SK-N-MC (cell line): ENCODE data around the gene AGAP1.

ENCODE experiments used
- DNase-seq: peaks from one replicate; pipeline ENCODE4 v3.0.0-alpha.2; 2011; ENCODE audit warnings: low read depth, low spot score
- H3K27ac ChIP-seq: fragments of 200-600 bp; sonication (generic); 2 replicates; pipeline ENCODE4 v1.5.1; 2016; ENCODE audit warnings: mixed run types
- H3K36me3 ChIP-seq: fragments of 200-600 bp; sonication (generic); 2 replicates; pipeline ENCODE4 v1.6.1; 2017; ENCODE audit warnings: antibody characterized with exemption, low read length, mixed read lengths; ENCODE audit not compliant: insufficient read depth
- H3K4me3 ChIP-seq: fragments of 200-600 bp; sonication (generic); 2 replicates; pipeline ENCODE4 v1.5.1; 2016
- H3K9ac ChIP-seq: fragments of 200-600 bp; sonication (generic); 2 replicates; pipeline ENCODE4 v1.8.0; 2017; ENCODE audit warnings: mixed run types, mixed read lengths; ENCODE audit not compliant: insufficient read length
- H3K9me3 ChIP-seq: fragments of 200-600 bp; sonication (generic); 2 replicates; pipeline ENCODE4 v1.6.1; 2017; ENCODE audit warnings: low read depth, mild to moderate bottlenecking, antibody characterized with exemption, low read length, moderate library complexity, mixed read lengths
- EZH2 ChIP-seq: fragments of 200-600 bp; sonication (generic); IDR thresholded peaks from one replicate; pipeline ENCODE4 v1.6.1; 2017; ENCODE audit warnings: antibody characterized with exemption
- FOXP2 ChIP-seq: optimal IDR thresholded peaks from 2 replicates; pipeline ENCODE3; 2011; ENCODE audit warnings: mild to moderate bottlenecking, moderate library complexity; ENCODE audit not compliant: insufficient read depth; ENCODE audit errors: extremely low read length, control extremely low read depth
- POLR2AphosphoS5 ChIP-seq: IDR thresholded peaks from 2 replicates; pipeline ENCODE4 v1.6.1; 2012; ENCODE audit warnings: mild to moderate bottlenecking, low read depth, low read length, borderline replicate concordance

Gene AGAP1

DNA sequence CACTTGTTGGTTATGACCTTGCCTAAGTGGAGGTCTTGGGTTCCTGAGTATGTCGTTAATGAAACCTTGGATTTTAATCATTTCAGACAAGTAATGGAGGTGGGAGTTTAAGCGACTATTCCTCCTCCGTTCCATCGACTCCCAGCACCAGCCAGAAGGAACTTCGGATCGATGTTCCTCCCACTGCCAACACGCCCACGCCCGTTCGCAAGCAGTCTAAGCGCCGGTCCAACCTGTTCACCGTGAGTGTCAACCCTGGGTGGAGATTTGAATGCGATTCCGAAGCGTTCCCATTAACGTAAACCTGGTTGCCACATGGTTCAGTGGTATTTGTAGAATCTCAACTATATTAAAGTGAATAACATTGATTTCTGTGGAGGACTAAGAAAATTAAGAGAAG, 305.4 kb downstream of the AGAP1 start:
- no peak overlapping the region for H3K4me3 ChIP-seq
- no peaks in the 10 kb centered on the region for H3K9me3 ChIP-seq
- no peak for DNase-seq
- TF ChIP-seq POLR2AphosphoS5 (no peak), EZH2 (no peak), FOXP2 (no peak)
- peaks cover 37% of the 10 kb centered on the region for H3K36me3 ChIP-seq
- H3K27ac ChIP-seq = no peak overlapping the region
- no peak overlapping the region for H3K9ac ChIP-seq

DNA sequence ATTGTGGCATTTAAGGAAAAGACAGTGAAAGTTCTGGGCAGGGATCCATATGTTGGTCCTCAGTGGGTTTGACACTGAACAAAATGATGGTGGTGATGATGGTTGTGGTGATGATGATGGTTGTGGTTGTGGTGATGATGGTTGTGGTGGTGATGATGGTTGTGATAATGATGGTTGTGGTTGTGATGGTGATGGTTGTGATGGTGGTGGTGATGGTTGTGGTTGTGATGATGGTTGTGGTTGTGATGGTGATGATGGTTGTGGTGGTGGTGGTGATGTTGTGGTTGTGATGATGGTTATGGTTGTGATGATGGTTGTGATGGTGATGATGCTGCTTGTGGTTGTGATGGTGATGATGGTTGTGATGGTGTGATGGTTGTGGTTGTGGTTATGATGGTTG, 308.7 kb downstream of the AGAP1 start:
- Histone ChIP-seq H3K4me3 (no peak overlapping the region), H3K36me3 (peaks cover 45% of the 10 kb centered on the region), H3K9ac (no peak overlapping the region), H3K9me3 (no peaks in the 10 kb centered on the region), H3K27ac (no peak overlapping the region)
- no peak for DNase-seq
- no peak for TF ChIP-seq EZH2
- TF ChIP-seq POLR2AphosphoS5 = no peak
- no peak for TF ChIP-seq FOXP2

DNA sequence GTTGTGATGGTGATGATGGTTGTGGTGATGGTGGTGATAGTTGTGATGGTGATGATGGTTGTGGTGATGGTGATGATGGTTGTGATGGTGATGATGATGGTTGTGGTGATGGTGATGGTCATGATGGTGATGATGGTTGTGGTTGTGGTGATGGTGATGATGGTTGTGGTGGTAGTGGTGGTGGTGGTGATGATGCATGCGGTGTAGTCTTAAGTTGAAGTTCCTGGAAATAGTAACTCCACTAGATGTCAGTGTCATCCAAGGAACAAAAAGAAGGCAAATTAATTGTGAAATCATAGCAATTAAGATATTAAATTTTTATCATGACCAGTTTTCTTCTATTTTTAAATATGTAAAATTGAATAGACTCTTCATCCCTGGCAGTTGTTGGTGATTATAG, 309.2 kb downstream of the AGAP1 start:
- H3K36me3 ChIP-seq = peaks cover 43% of the 10 kb centered on the region
- DNase-seq = no peak
- no peak overlapping the region for H3K9ac ChIP-seq
- H3K27ac ChIP-seq = no peak overlapping the region
- H3K4me3 ChIP-seq = no peak overlapping the region
- no peak for TF ChIP-seq FOXP2
- no peak for TF ChIP-seq POLR2AphosphoS5
- no peak for TF ChIP-seq EZH2
- H3K9me3 ChIP-seq = no peaks in the 10 kb centered on the region

DNA sequence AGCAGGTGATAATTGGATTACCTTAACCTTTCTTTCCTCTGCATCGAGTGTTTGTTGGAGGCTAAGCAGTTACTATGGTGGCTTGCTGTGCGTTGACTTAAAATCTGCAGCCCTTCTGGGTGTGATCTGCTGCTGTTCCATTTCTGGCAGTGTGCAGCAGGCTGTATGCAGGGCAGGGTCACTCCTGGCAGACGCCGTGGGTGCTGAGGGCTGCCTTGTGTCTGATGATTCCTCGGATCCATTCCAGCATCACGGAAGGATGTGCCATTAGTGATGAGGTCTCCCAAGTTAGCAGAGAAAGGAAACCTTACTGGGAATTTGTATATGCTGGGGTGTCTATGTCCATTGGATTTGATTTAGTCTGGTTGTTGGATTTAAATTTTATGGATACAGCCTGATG, 310.8 kb downstream of the AGAP1 start:
- Histone ChIP-seq H3K4me3 (no peak overlapping the region), H3K27ac (no peak overlapping the region), H3K9ac (no peak overlapping the region), H3K36me3 (peaks cover 39% of the 10 kb centered on the region), H3K9me3 (no peaks in the 10 kb centered on the region)
- TF ChIP-seq EZH2 (no peak), FOXP2 (no peak), POLR2AphosphoS5 (no peak)
- DNase-seq = no peak

DNA sequence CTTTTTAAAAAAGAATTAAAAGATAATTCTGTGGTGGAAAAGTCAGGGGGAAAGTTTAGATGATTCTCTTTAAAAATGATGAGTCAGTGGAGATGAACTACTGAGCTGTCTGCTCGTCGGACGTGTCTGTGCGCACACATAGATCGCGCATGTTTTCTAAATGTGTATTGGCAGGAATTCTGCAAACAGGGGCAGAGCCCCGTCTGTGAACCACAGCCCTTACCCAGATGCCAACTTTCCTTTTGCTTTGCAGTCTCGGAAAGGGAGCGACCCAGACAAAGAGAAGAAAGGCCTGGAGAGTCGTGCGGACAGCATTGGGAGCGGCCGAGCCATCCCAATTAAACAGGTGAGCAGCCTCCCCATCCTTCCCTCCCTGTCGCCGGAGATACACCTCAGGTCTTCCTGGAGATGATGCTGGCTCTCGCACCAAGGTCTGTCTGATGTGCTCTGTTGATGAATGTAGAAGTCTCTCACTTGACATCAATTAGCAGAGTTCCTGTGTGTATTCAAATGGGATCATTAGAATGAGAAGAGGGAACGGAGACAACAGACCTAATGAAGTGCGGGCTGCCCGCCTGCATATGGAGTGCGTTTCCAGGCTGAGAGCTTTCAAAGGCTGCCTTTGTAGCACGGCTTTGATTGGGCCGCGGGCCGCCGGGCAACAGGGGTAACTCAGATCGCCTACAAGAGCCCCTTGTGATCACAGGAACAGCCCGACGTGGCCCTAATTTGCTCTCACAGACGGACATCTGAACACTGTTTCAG, 313.3 kb downstream of the AGAP1 start:
- TF ChIP-seq POLR2AphosphoS5 (no peak), EZH2 (no peak), FOXP2 (no peak)
- Histone ChIP-seq H3K4me3 (no peak overlapping the region), H3K27ac (no peak overlapping the region), H3K9me3 (no peaks in the 10 kb centered on the region), H3K36me3 (peaks cover 37% of the 10 kb centered on the region; the same call in 1 of the 2 replicates), H3K9ac (no peak overlapping the region)
- no peak for DNase-seq

DNA sequence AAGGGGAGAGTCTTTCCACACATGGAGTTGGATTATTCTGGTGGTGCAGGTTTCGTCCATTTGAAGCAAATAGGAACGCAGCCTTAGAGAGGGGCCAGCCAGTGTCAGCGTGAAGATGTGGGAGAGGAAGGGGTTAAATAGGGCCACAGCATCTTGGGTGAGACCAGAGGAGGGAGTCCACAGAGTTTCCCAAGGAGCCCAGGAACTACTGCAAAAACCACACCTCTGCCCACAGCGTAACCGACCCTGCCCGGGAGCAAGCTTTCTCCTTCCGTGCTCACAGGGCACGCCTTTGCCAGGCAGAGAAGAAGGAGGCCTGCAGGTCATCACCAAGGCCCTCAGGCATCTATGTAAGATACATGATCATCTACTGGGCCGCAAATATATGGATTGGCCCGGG, 314.5 kb downstream of the AGAP1 start:
- Histone ChIP-seq H3K36me3 (peaks cover 41% of the 10 kb centered on the region; the same call in 1 of the 2 replicates), H3K27ac (no peak overlapping the region), H3K4me3 (no peak overlapping the region), H3K9me3 (no peaks in the 10 kb centered on the region), H3K9ac (no peak overlapping the region)
- TF ChIP-seq POLR2AphosphoS5 = no peak
- TF ChIP-seq EZH2 = no peak
- no peak for DNase-seq

DNA sequence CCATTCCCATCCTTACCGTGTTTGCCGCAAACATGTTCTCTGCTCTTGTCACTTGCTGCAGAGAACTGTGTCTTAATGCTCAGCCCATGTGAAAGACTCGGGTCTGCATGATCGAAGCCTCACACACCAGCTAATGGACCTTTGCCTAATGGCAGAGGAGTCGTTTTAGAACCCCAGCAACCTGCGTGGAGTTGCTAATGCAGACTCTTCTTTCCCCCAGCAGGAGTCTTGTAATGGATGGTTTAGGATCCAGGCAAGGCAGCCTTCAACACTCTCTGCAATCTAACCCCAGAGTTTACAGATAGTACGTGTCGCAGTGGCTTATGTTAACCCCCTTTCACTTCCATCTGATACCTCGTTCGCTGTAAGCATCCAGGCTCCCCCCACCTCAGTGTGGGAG, 316.4 kb downstream of the AGAP1 start:
- H3K36me3 ChIP-seq = peaks cover 41% of the 10 kb centered on the region; the same call in 1 of the 2 replicates
- H3K9me3 ChIP-seq = no peaks in the 10 kb centered on the region
- no peak overlapping the region for H3K9ac ChIP-seq

DNA sequence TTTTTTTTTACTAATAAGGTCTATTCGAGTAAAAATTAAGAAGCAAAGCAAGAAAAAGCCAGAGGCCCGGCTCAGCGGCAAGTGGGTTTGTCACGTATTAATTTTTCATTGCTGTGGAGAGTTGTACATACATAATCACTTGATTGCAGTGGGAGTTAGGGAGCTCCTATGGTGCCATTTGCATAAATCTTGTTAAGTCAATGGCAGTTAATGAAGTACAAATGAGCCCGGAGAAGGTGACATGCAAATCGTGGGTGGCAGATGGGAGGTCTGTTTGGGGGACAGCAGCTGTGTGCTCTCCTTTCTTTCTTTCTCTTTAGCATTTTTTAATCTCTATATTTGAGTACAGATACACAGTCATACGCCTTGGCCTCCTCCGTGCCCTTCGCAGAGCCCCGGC, 317.0 kb downstream of the AGAP1 start:
- DNase-seq = no peak
- no peak overlapping the region for H3K9ac ChIP-seq
- no peak overlapping the region for H3K4me3 ChIP-seq
- TF ChIP-seq EZH2 = no peak
- no peak for TF ChIP-seq POLR2AphosphoS5
- TF ChIP-seq FOXP2 = no peak
- H3K27ac ChIP-seq = no peak overlapping the region
- H3K9me3 ChIP-seq = no peaks in the 10 kb centered on the region
- peaks cover 40% of the 10 kb centered on the region; the same call in 1 of the 2 replicates for H3K36me3 ChIP-seq

More for the DNA sequence above, 316.4 kb downstream of the AGAP1 start:
- Histone ChIP-seq H3K4me3 (no peak overlapping the region), H3K27ac (no peak overlapping the region)
- TF ChIP-seq EZH2 (no peak), POLR2AphosphoS5 (no peak), FOXP2 (no peak)
- no peak for DNase-seq
